Vein endothelial cell (primary cell): ENCODE results near the gene NOL3. TPM values are rescaled to one million over a fixed set of nuclear protein-coding genes. Genes with fewer than 3 reads are reported as not detected.

ENCODE experiments used
- small RNA-seq: library from RNA; depleted of rRNA; stranded (forward); fragments of <200 nt; gene quantifications from one replicate; pipeline ENCODE3, GENCODE V24; 2012
- total RNA-seq: library from RNA; depleted of rRNA; stranded (reverse); fragments of >200 nt; gene quantifications from 2 replicates; pipeline ENCODE4 v1.2.3, GENCODE V29; 2012

The NOL3 gene
- 7.0 and 8.8 TPM in 2 replicates for total RNA-seq

DNA sequence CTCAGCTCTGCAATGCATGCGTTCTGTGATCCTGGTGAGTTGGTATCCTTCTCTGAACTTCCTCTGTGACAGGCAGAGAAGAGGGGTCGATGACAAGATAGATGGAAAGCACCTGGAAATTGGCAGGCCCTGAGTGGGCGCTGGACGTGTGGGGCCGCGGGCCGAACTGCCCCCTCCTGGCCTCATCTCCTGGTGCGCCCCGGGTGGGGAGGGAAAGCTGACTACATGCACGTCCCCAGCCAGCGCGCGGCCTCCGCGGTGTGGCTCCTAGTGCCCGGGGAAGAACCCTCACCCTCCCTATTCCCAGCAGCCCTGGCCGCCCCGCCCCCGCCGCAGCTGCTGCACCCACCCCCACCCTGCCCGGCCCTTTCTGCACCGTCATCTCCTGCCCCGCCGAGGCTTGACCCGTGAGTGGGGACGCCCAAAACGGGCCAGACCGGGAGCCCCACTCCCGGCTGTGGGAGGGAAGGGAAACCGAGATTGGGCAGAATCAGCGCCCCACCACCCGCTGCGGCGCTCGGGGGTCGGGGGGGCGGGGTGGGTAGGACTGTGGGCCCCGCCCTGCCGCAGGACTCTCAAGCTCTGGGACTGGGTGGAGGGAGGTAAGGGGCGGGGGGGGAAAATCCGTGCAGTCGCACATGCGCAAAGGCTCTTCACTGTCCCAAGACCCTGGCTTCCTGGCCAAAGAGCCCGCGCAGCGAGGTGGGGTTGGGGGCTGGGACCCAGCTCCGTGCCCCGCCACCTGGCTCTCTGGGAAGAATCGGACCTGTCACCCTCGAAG lies at the start of gene NOL3:
Gene NOL3, plus strand, starts transcription at position 371 of the 781 bp plus-strand sequence.

DNA sequence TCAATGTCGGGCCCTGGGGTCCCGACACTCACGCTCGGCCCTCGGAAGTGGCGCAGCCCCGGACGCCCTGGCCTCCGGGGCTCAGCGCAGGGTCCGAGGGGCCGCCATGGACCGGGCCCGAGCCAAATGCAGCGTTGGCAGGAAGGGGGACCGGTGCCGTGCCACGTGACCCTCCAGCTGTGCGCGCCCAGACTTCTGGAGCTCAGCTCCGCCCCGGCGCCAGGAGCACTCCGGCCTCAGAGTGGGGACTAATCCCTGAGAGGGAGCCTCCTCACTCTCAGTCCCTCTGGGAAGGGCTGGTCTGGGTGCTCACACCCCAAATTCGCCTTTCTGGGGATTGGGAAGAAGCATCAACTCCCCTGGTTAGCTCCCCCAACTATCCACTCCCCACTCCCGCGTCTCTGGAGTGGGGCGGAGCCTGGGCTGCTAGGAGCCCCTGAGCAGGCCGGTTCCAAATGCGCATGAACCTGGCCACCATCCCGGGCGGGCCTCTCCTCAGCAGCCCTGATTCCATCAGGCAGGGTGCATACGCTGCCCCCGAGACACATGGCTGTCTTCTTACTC lies 19.4 kb upstream of the NOL3 start, which contains the start of gene B3GNT9:
Gene B3GNT9, minus strand, starts transcription at position 166 of the 564 bp plus-strand sequence. CDS start 513 bp downstream, outside the sequence.

DNA sequence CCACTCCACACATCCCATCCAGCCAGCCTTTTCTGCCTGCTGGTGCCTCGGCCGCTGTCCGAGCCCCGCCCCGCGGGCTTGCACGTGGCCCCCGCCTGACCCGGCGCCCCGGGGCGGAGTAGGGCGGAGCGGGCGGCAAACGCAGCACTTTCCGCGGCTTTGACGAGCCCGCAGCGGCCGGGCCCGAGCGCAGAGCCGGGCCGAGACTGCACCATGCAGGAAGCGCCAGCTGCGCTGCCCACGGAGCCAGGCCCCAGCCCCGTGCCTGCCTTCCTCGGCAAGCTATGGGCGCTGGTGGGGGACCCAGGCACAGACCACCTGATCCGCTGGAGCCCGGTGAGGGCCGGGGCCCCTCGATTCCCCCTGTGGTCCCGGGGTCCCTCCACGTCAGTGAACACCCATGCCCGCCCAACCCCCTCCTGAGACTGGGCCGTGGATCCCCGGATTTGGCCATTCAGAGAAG lies 5.7 kb upstream of the NOL3 start, which contains the start of gene HSF4:
Gene HSF4, plus strand, starts transcription at position 147 of the 463 bp plus-strand sequence. Its CDS starts 67 bp downstream, at position 214.

DNA sequence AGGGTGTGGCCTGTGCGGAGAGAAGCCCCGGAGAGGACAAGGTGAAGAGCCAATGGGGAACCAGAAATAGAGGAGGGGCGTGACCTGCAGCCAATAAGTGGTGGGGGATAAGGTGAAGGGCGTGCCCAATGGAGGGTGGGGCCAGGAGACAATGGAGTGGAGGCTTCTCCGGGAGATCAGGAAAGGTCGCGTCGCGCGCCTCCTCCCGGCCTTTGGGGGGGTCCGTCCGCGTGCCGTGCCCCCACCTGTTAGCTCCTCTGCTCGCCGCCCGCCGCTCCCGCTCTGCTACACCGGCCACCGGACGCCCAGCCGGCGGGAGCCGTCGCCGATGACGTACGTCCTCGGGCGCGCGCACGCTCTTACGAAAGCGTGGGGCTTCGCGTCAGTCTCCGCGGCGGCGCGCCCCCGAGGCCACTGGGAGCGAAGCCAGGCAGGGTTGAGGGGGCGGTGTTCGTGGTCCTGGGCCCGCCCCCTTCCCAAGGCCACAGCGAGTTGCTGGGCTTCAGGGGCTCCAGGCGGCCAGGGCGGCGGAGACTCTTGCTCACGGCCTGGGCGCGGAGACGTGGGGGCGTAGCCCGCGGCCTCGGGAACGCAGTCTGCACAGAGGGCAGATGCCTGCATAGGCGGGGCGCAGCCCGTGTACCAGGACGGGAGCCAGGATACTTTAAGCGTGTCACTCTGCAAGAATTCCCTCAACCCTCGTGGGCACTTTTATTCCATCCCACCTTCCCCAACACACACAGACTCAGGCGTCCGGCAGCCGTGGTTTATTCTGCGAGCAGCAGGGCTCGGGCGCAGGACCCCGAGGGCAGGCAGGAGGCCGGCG lies 13.5 kb downstream of the NOL3 start, which contains the start of gene MATCAP1:
Gene MATCAP1, minus strand, starts transcription at position 337 of the 826 bp plus-strand sequence. CDS start 3,353 bp downstream, outside the sequence.

GRCh38 chr16:67190041-67190440 lies 19.7 kb downstream of the NOL3 start, which contains the start of gene EXOC3L1:
TSS of gene EXOC3L1 (minus strand) at chr16:67190136. CDS start at chr16:67189676, 460 bp downstream.

DNA sequence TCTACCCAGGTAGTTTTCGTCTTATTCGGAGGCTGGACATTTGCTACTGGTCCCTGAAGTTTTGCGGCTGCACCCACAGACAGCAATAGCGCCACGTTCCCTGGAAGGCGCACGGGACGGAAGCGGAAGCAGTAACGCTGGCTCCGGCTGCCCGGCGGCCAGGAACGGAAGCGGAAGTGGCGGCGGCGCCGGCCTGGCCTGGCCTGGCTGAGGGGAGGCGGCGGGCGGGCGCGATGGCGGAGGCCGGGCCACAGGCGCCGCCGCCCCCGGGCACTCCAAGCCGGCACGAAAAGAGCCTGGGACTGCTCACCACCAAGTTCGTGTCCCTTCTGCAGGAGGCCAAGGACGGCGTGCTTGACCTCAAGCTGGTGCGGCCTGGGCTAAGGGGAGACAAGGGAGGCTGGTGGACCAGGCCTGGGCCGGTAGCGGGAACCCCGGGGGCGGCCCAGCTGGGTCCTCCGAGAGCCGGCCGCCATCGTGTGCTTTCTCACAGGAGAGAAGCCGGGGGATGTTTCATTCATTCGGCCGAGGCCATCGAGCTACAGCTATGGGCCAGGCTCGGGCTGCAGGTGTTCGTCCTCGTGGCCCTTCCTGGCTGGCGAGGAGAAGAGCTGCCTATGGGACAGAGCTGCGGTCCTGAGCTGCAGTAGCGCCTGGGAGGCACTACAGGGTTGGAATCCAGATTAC lies 21.8 kb downstream of the NOL3 start, which contains the start of gene E2F4:
Gene E2F4, plus strand, starts transcription at position 161 of the 687 bp plus-strand sequence. Its CDS starts 73 bp downstream, at position 234.

GRCh38 chr16:67199011-67199807 lies 28.9 kb downstream of the NOL3 start, which contains the start of gene ELMO3:
TSS of gene ELMO3 (plus strand) at chr16:67199131. CDS start at chr16:67199327, 196 bp downstream.

Small RNAs within 50 kb of the gene (small RNA-seq; reads per million reads assigned to genes)
- gene MIR328: 3.0 reads per million, percentile 87 among the genes with 10 or more reads in this experiment

Other genes starting within 250 kb of the NOL3 start
- under 0.01 and 0.19 TPM in 2 replicates for gene RRAD, start 245.0 kb upstream of the NOL3 start, total RNA-seq
- gene CIAO2B, start 236.1 kb upstream of the NOL3 start, total RNA-seq: 109 and 131 TPM in 2 replicates
- gene CES2, start 235.0 kb upstream of the NOL3 start, total RNA-seq: 28.5 and 30.4 TPM in 2 replicates
- not detected in 2 replicates for gene CES3, start 209.3 kb upstream of the NOL3 start, total RNA-seq
- gene CES4A, start 181.9 kb upstream of the NOL3 start, total RNA-seq: 1.9 and 2.0 TPM in 2 replicates
- 78.1 and 101 TPM in 2 replicates for gene CBFB, start 141.4 kb upstream of the NOL3 start, total RNA-seq
- 14.7 and 15.3 TPM in 2 replicates for gene PHAF1, start 60.6 kb upstream of the NOL3 start, total RNA-seq
- 2.3 and 2.4 TPM in 2 replicates for gene B3GNT9, start 19.5 kb upstream of the NOL3 start, total RNA-seq
- gene TRADD, start 10.6 kb upstream of the NOL3 start, total RNA-seq: 11.9 and 16.0 TPM in 2 replicates
- gene FBXL8, start 10.6 kb upstream of the NOL3 start, total RNA-seq: 7.1 and 9.5 TPM in 2 replicates
- 1.3 and 1.6 TPM in 2 replicates for gene HSF4, start 5.8 kb upstream of the NOL3 start, total RNA-seq
- 14.1 and 18.3 TPM in 2 replicates for gene MATCAP1, start 13.4 kb downstream of the NOL3 start, total RNA-seq
- 4.2 and 4.9 TPM in 2 replicates for gene EXOC3L1, start 19.6 kb downstream of the NOL3 start, total RNA-seq
- 115 and 125 TPM in 2 replicates for gene E2F4, start 21.6 kb downstream of the NOL3 start, total RNA-seq
- 0.76 and 1.3 TPM in 2 replicates for gene ELMO3, start 28.6 kb downstream of the NOL3 start, total RNA-seq
- gene TMEM208, start 56.6 kb downstream of the NOL3 start, total RNA-seq: 16.0 and 24.3 TPM in 2 replicates
- gene FHOD1, start 76.9 kb downstream of the NOL3 start, total RNA-seq: 30.7 and 41.8 TPM in 2 replicates
- gene SLC9A5, start 78.4 kb downstream of the NOL3 start, total RNA-seq: 0.86 and 1.6 TPM in 2 replicates
- gene PLEKHG4, start 109.0 kb downstream of the NOL3 start, total RNA-seq: 16.5 and 23.8 TPM in 2 replicates
- under 0.01 and 0.33 TPM in 2 replicates for gene KCTD19, start 156.2 kb downstream of the NOL3 start, total RNA-seq
- 0.29 TPM in 1 of 2 replicates, not detected in the other for gene LRRC36, start 156.3 kb downstream of the NOL3 start, total RNA-seq
- not detected in 2 replicates for gene TPPP3, start 223.0 kb downstream of the NOL3 start, total RNA-seq
- gene ZDHHC1, start 245.9 kb downstream of the NOL3 start, total RNA-seq: 8.5 and 13.1 TPM in 2 replicates